Measurements from ENCODE around the gene TFR2. TPM values are rescaled to one million over a fixed set of nuclear protein-coding genes. Genes with fewer than 3 reads are reported as not detected.

TFR2 gene
- polyA plus RNA-seq, 4 donors: 0.70 to 2.4 (median 1.1) TPM

DNA sequence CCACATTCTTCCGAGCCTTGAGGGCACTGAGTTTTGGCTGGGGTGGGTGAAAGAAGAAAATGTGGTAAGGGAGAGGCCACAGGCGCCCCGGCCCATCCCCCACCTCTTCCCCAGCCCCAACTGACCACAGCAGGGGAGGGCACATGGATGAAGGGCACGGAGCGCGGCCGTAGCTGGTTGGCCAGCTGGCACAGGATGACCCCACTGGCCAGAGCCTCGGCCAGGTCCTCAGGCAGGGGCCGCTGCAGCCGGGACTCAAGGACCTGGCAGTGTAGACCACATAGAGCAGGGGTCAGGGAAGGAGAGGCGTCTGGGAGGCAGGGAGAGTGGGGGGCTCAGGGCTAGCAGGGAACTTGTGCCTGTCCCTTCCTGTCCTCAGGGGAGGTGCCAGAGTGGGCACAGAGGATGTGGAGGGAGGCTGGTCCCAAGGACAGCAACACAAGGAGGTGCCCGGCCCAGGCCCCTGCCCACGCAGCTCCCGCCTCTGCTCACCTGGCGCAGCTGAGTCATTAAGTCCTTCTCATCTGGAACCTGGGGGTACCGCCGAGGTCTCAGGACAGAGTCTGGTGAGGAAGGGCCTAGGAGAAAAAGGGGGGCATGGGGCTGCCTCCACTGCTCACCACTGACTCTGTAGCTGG, 65.5 kb downstream of the TFR2 start:
- DNase-seq (ENCODE audit: low read depth in 4 of 4, low spot score in 2 of 4): no peak

DNA sequence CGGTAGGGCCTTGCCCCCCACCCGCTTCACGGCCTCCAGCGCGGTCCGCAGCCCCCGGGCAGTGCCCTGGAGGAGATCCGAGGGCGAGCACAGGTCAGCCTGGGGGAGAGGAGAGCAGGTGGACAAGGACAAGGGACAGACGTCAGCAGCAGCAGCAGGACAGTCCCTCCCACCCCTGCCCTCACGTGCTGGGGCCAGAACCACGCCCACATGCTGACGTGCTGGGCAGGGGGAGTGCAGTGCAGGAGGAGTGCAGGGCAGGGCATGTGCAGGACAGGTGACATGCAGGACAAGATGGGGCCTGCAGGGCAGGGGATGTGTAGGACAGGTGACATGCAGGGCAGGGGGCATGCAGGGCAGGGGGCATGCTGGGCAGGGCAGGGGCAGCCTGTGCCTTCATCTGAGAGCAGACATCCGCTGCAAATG, 66.1 kb downstream of the TFR2 start:
- DNase-seq (ENCODE audit: low read depth in 4 of 4, low spot score in 2 of 4): no peak

DNA sequence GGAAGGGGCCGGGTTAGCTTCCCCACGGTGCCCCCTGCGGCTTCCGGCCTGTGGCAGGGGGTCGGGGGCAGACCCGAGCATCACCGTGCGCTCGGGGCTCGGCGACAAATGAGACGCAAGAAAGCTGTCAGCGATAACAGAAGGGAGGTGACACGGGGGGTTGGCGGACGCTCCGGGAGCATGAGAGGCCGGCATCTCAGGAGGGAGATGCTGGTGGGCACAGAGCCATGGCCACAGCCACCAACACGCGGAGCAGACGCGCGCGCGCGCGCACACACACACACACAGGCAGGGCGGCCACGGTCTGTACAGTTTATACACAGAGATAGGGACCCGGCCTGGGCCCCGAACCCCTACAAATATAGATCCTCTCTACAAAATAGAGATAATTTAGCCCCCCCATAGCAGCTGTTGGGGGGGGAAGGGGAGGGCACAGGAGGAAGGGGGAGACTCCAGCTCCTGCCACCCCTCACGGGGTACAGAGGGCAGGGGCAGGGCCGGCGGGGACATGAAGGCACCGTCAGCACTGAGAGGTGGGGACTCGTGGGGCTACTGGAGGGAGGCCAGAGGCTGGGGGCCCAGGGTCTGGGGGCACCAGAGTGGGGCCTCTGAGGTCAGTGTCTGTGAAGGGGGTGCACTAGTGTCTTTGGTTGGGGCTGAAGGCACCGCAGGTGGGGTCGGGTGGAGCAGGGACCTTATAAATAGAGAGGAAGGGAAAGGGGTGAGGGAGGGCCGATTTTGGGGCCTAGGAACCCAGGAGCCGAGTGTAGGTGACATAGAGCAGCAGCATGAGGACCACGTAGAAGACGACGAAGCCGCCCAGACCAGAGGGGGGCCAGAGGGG, 66.8 kb downstream of the TFR2 start:
- DNase-seq (ENCODE audit: low read depth in 4 of 4, low spot score in 2 of 4): no peak

DNA sequence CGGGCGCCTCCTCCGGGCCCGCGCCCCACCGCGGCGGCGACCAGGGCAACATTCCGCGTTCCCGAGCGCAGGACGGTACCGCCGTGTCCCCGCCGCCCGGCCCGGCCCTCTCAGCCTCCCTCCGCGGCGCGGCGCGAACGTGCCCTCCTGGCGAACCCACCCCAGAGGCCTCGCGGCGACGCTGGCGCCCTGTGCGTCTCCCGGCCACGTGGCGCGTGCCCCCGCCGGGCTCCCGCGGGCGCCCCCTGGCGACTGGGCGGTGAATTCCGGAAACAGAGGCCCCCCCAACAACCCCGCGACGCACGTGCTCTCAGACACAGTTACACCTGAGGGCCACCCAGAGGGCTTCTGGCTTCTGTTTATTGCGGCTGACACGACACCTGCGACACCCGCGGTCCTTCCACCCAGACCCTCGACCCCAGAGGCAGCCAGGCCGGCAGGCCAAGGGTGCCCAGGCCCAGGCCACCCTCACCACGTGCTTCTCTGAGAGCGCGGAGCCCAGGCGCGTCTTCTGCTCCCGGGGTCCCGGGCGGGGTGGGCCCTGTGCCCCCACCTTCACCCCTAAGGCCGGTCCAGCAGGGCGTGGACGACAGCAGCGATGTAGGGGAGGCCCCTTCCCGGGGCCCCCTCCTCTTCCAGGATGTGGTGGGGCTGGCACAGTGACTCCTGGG, 67.5 kb downstream of the TFR2 start, which contains the start of gene SAP25:
Gene SAP25, minus strand, starts transcription at position 210 of the 671 bp plus-strand sequence. Its CDS starts 158 bp downstream, at position 52.
- no peak for DNase-seq (ENCODE audit: low read depth in 4 of 4, low spot score in 2 of 4)

DNA sequence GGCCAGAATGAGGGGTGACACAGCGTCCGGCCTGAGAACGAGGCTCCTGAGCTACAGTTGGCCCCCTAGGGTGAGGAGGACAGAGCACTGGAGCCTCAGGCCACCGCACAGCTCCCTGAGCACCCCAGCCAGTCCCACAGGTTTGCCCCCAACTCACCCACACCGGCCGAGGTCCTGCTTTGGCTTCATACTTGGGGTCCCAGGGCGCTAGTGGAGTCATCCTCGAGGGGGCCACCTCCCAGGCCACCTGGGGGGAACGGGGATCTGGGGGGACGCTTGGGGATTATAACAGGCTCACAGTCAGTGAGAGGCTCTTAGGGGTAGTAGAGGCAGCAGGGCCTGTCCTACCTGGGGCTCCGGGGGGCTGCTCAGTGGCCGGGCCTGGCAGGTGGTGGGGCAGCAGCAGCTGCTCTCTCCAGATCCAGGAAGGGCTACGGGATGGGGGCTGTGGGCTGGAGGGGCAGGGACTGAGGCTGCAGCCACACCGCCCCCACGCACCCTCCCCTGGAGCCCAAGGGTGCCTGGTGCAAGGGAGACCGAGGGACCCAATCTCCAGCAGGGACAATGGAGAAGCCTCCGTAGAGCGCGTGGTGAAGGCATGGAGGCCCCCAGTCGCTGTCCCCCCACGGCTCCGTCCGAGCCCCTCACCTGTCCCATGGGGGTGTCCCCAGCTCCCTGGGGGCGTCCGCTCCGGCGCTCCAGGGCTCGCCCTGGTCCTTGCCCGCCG, 68.2 kb downstream of the TFR2 start:
- DNase-seq (ENCODE audit: low read depth in 4 of 4, low spot score in 2 of 4): no peak

DNA sequence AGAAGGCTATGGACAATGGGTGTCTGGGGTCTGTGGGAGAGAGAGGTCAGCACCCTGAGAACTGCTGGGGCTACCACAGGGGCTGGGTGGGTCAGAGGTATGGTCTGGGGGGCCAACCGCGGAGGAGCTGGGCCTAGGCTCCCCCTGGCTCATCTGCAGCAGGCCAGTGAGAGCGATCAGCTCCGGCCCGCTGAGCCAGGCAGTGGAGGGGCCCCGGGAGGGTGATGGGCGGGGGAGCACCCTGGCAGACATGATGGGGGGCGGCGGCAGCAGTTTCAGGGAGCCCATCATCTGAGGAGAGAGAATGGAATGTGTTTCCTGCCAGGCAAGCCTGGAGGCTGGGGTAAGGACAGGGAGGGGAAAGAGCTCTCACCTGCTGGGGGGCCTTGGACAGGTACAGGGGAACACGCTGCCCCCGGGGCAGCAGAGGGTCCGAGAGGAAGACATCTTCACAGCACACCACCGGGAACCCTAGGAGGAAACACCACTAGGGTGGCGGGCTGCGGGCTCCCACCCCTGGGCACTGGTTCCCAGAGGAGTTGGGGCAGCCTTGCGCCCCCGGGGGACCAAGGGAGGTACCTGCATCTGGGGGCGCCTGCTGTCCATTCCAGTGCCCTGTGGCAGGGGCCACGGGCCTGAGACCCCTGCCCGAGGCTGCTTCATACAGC, 68.9 kb downstream of the TFR2 start:
- no peak for DNase-seq (ENCODE audit: low read depth in 4 of 4, low spot score in 2 of 4)

DNA sequence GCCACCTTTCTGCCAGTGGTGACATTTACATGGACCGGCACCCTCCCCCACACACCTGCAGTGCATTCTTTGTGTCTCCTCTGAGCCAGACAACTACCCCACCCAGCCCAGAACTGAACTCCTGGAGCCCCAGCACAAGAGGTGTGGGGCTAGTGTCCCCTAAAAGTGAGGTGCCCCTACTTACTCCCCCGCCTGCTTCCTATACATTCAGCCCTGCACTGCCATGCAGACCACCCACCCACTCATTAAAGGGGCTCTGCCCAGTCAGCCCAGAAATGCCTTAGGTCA, 69.6 kb downstream of the TFR2 start:
- no peak for DNase-seq (ENCODE audit: low read depth in 4 of 4, low spot score in 2 of 4)

DNA sequence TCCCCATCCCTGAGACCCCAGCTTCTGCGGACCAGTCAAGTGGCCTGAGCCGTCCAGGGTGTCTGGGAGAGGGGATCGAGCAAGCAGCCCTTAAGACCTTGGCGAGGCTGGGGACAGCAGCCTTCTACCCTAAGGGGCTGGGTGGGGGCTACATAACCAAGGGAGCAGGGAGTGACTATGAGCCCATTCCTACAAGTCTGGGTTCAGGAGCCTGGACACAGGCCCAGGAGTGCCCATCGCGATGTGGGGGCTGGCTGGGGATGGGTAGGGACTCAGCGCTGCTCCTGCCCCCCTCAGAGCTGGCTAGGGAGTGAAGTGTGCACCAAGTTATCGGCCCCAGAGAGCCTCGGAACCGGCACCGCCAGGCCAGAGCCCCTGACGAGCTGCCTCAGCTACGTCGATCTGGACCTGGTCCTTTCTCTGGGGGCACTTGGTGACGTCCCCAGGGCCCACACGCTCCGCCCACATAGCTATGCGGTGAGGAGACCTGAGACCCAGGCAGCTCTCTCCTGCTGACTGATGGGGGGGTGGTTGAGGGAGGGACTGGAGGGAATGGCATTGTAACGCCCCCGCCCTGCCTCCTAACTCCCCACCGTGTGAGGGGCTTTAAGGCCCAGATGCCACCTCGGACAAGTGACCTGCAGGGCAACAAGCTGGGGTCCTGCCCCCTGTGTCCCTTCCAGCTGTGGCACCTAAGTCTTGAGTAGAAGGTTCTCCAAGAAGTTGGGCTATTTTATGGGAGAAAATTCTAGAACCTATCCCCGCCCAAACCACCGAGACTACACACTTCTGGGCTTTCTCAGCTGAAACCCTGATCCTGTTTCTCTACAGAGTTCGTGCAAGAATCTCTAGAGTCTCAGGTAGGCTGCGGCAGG, 70.2 kb downstream of the TFR2 start:
- no peak for DNase-seq (ENCODE audit: low read depth in 4 of 4, low spot score in 2 of 4)

Other genes with a start within 250 kb of the TFR2 start
- gene ZCWPW1, start 212.8 kb downstream of the TFR2 start, polyA plus RNA-seq (ENCODE audit: insufficient read length in 4 of 4): 1 to 10 TPM; 4.6 to 7.7 (median 6.6) TPM
- 10 to 100 TPM; 52.4 to 69.2 (median 56.7) TPM for gene MEPCE, start 211.7 kb downstream of the TFR2 start, polyA plus RNA-seq (ENCODE audit: insufficient read length in 4 of 4)
- gene PPP1R35, start 205.1 kb downstream of the TFR2 start, polyA plus RNA-seq (ENCODE audit: insufficient read length in 4 of 4): 10 to 100 TPM; 15.4 to 28.1 (median 21.1) TPM
- 1 to 10 TPM in 2 of 4 donors, under 1 TPM in 2; 0.75 to 3.4 (median 1.3) TPM for gene SPACDR, start 177.3 kb downstream of the TFR2 start, polyA plus RNA-seq (ENCODE audit: insufficient read length in 4 of 4)
- 10 to 100 TPM; 32.3 to 61.0 (median 48.2) TPM for gene TSC22D4, start 162.3 kb downstream of the TFR2 start, polyA plus RNA-seq (ENCODE audit: insufficient read length in 4 of 4)
- 1 to 10 TPM; 1.8 to 3.7 (median 2.5) TPM for gene NYAP1, start 157.6 kb downstream of the TFR2 start, polyA plus RNA-seq (ENCODE audit: insufficient read length in 4 of 4)
- gene AGFG2, start 102.3 kb downstream of the TFR2 start, polyA plus RNA-seq (ENCODE audit: insufficient read length in 4 of 4): 10 to 100 TPM; 10.8 to 17.7 (median 14.3) TPM
- gene SAP25, start 67.7 kb downstream of the TFR2 start, polyA plus RNA-seq (ENCODE audit: insufficient read length in 4 of 4): 10 to 100 TPM in 1 of 4 donors, 1 to 10 TPM in 3; 1.3 to 11.0 (median 4.6) TPM
- gene LRCH4, start 55.4 kb downstream of the TFR2 start, polyA plus RNA-seq (ENCODE audit: insufficient read length in 4 of 4): 10 to 100 TPM; 25.9 to 55.9 (median 47.4) TPM
- gene FBXO24, start 55.2 kb downstream of the TFR2 start, polyA plus RNA-seq (ENCODE audit: insufficient read length in 4 of 4): 1 to 10 TPM; 1.6 to 3.2 (median 2.5) TPM
- 100 to 1,000 TPM in 3 of 4 donors, 10 to 100 TPM in 1; 97.8 to 184 (median 137) TPM for gene PCOLCE, start 39.2 kb downstream of the TFR2 start, polyA plus RNA-seq (ENCODE audit: insufficient read length in 4 of 4)
- gene MOSPD3, start 29.0 kb downstream of the TFR2 start, polyA plus RNA-seq (ENCODE audit: insufficient read length in 4 of 4): 10 to 100 TPM; 22.9 to 35.8 (median 29.9) TPM
- gene ACTL6B, start 14.9 kb upstream of the TFR2 start, polyA plus RNA-seq (ENCODE audit: insufficient read length in 4 of 4): under 1 TPM in 1 of 4 donors, not detected in 3; 0.17 TPM
- gene GNB2, start 32.2 kb upstream of the TFR2 start, polyA plus RNA-seq (ENCODE audit: insufficient read length in 4 of 4): 100 to 1,000 TPM; 177 to 240 (median 204) TPM
- 10 to 100 TPM; 25.7 to 70.4 (median 48.9) TPM for gene GIGYF1, start 52.7 kb upstream of the TFR2 start, polyA plus RNA-seq (ENCODE audit: insufficient read length in 4 of 4)
- gene POP7, start 64.6 kb upstream of the TFR2 start, polyA plus RNA-seq (ENCODE audit: insufficient read length in 4 of 4): 10 to 100 TPM; 22.9 to 40.8 (median 26.9) TPM
- gene EPO, start 78.9 kb upstream of the TFR2 start, polyA plus RNA-seq (ENCODE audit: insufficient read length in 4 of 4): under 1 TPM in 3 of 4 donors, not detected in 1; 0.10 to 0.17 (median 0.12) TPM
- under 1 TPM in 3 of 4 donors, not detected in 1; 0.03 to 0.05 (median 0.04) TPM for gene ZAN, start 92.0 kb upstream of the TFR2 start, polyA plus RNA-seq (ENCODE audit: insufficient read length in 4 of 4)
- gene EPHB4, start 186.0 kb upstream of the TFR2 start, polyA plus RNA-seq (ENCODE audit: insufficient read length in 4 of 4): 10 to 100 TPM; 83.9 to 98.8 (median 90.8) TPM
- gene SLC12A9, start 211.2 kb upstream of the TFR2 start, polyA plus RNA-seq (ENCODE audit: insufficient read length in 4 of 4): 10 to 100 TPM; 18.6 to 42.2 (median 31.9) TPM
- gene TRIP6, start 225.8 kb upstream of the TFR2 start, polyA plus RNA-seq (ENCODE audit: insufficient read length in 4 of 4): 100 to 1,000 TPM in 1 of 4 donors, 10 to 100 TPM in 3; 67.7 to 108 (median 89.7) TPM
- gene SRRT, start 233.6 kb upstream of the TFR2 start, polyA plus RNA-seq (ENCODE audit: insufficient read length in 4 of 4): 100 to 1,000 TPM; 144 to 219 (median 178) TPM
- 1 to 10 TPM; 1.4 to 4.1 (median 2.4) TPM for gene UFSP1, start 248.2 kb upstream of the TFR2 start, polyA plus RNA-seq (ENCODE audit: insufficient read length in 4 of 4)

Data from left renal cortex interstitium (tissue), 4 donors.